ENCODE measurements around the gene NPDC1.

The NPDC1 gene

GRCh38 chr9:136990242-136990911 lies 55.6 kb downstream of the NPDC1 start:
- TF ChIP-seq, protein P1, sequence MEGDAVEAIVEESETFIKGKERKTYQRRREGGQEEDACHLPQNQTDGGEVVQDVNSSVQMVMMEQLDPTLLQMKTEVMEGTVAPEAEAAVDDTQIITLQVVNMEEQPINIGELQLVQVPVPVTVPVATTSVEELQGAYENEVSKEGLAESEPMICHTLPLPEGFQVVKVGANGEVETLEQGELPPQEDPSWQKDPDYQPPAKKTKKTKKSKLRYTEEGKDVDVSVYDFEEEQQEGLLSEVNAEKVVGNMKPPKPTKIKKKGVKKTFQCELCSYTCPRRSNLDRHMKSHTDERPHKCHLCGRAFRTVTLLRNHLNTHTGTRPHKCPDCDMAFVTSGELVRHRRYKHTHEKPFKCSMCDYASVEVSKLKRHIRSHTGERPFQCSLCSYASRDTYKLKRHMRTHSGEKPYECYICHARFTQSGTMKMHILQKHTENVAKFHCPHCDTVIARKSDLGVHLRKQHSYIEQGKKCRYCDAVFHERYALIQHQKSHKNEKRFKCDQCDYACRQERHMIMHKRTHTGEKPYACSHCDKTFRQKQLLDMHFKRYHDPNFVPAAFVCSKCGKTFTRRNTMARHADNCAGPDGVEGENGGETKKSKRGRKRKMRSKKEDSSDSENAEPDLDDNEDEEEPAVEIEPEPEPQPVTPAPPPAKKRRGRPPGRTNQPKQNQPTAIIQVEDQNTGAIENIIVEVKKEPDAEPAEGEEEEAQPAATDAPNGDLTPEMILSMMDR (IDR thresholded peaks at IDR 0.05; ENCODE audit: control insufficient read depth, insufficient read depth, low read depth, low read length, missing control alignments) = no peak
- H3K4me3 ChIP-seq (ENCODE audit: control insufficient read depth, low read depth, low read length) = no peak overlapping the region
- no peak for DNase-seq (ENCODE audit: low read depth)

Measured in AG09309 (cell line).